CD4-positive, alpha-beta T cell treated with Interleukin-17A for 4 hours (primary cell): ENCODE results near the gene HOXC10.
A peak's percentile ranks its signal among the peaks of the same experiment; 100 is the strongest.

Source experiments
- DNase-seq: peaks from one replicate; pipeline ENCODE4 v3.0.0-alpha.2; 2020; ENCODE audit warnings: mixed read lengths

Gene HOXC10

DNA sequence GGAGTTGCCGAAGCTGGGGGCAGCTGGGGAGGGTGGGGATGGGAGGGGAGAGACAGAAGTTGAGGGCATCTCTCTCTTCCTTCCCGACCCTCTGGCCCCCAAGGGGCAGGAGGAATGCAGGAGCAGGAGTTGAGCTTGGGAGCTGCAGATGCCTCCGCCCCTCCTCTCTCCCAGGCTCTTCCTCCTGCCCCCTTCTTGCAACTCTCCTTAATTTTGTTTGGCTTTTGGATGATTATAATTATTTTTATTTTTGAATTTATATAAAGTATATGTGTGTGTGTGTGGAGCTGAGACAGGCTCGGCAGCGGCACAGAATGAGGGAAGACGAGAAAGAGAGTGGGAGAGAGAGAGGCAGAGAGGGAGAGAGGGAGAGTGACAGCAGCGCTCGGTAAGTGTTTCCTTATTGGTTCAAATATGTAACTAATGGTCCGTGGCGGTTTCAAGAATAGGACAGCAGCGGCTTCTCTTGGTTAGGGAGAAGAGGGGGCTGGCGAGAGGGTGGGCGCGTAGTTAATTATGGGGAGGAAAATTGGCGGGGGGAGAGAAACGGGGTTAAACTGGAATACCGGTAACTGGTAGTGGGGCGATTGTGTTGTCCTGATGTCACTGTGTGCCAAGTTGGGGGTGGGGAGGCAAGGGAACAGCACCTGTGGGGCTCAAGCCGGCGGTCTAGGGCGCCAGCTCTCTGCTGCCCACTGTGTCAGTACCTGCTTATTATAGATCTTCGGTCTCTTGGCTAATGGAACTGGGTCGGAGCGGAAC, 32.3 kb downstream of the HOXC10 start:
- DNase-seq: no peak

- peak; percentile 79 for DNase-seq
Measured at GRCh38 chr12:54017878-54018467, 33.0 kb downstream of the HOXC10 start.

GRCh38 chr12:54018468-54018984, 33.6 kb downstream of the HOXC10 start:
- DNase-seq: no peak

DNA sequence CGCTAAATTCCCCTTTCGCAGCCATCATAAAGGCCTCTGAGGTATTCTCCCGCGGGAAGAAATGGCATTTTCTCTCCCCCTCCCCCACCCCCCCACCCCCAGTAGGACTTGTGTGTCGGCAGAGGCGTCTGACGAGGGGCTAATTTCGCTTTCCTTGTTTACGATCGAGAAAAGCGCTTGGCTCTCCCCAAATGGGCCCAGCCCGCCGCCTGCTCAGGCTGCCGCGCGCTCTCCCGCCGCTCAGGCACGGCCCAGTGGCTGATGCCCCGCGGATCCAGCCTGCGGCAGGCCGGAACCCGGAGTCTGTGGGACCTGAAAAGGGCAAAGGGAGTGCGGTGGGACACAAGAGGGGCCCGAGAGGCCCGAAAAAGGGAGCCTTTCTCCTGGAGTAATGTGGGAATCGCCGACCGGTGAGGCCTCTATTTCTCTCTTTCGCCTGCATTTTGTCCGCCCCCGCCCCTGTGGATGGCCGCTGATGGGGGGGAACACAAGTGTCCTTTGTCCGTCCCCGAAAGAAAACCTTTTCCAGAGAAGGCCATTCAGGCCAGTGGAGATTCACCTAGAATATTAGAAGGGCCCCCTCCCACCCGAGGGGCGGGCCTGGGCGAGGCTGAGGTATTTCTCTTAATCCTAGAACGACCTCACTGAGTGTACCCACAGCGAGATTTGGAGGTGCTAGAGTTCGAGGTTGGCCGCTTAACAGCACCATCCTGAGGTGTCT, 34.3 kb downstream of the HOXC10 start:
- DNase-seq: no peak

DNA sequence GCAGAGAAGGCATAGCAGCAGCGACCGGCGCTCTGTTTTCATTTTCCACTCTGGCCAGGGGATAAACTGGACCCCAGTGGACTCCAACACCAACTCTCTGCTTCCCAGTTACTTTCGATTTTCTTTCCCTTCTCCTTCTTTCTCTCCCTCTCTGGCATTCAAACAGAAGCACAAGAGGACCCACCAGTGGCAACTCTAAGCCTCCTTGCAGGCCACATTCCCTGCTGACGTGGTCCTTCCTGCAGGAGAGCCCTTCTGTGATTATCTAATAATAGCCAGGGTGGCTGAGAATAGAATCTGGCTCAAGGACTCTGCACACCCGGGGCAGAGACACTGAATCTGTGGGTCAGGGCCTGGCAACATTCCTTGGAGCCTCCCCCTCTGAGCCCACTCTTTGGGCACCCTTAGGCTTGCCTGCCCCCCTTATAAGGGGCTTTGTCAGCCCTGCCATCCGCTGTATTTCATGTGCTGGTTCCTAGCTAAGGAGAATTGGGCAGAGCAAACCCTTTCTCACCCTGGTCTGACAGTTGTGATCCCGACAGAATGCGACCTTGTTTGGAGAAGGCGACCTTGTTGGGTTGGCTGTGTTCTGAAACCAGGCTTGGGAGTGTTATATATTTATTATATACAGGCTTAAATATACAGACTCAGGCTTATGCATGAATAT, 35.1 kb downstream of the HOXC10 start:
- DNase-seq: no peak

GRCh38 chr12:54020591-54021405, 35.9 kb downstream of the HOXC10 start:
- DNase-seq: no peak

GRCh38 chr12:54021432-54022013, 36.6 kb downstream of the HOXC10 start:
- DNase-seq: no peak

GRCh38 chr12:54022960-54023884, 38.3 kb downstream of the HOXC10 start:
- DNase-seq: no peak

- no peak for DNase-seq
Measured at GRCh38 chr12:54024127-54024526, 39.2 kb downstream of the HOXC10 start.

DNA sequence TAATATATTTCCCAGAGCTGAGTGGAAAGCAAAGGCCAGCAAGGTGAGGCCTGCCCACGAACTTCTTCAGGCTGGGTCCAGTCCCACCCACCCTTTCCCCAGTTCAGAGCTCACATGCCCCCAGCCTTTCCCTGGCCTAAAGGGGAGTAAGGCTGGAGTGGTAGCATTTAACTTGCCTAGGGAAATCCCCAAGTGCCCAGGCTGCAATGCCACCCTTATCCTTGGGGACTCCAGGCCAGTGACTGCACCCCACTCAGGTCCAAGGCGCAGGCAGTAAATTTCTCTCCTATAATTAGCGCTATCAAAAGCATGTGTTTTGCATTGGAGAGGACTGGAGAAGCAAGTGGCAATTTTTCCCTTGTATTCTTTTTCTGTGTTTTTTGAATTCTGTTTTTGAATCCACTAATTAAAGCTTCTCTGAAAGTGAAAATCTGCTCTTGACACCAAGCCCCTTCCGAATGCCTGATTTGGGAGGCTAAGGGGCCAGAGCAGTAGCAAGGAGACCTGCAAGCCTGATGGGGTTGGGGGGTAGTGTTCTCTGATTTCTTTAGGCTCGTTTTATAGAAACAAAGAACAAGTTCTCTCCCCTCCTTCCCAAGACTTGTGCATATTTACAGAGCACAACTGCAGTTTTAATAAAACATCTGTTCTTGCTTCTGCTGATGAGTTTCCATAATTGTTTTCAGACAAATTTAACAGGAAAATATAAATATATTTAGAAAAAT, 39.8 kb downstream of the HOXC10 start:
- DNase-seq: no peak

DNA sequence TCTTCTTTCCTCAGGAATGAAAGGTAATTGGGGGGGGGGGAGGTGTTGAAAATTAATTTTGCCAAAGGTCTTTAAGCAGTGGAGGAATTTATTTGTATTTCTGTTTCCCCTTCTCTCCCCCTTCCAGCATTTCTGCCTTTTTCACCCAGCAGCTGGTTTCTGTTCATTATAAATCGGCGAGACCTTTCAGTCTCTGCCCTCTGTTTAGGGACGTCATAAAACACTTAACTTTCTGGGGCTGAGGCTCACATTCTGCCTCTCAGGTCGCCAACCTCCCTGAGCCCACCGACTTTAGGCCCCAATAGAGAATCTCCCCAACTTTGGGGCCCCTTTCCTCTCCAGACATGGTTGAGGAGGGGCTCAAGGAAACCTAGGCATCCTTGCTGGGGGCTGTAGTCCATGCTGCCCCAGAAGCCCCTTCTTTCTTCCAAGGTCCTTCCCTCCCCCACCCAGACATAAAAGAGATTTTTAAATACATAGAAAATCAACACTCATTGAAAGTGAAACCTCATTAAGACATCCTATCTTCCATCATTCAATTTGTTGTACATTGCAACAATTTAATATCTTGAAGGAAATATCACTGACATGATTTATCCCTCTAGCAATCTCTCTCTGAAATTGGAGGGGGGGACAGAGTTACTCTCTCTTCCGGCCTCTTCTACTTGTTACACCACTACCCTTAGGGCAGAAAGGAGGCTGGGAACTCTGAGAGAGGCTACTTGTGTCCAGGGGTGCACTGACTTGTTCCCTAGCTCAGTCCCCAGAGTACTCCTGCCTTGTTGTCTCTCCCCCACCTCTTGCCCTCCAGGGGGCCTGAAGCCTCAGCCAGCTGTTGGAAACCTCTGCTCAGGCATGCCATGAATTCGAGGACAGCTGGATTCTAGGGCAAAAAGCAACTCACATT, 40.8 kb downstream of the HOXC10 start:
- no peak for DNase-seq

- no peak for DNase-seq
Measured at GRCh38 chr12:54026640-54027441, 41.9 kb downstream of the HOXC10 start.

DNA sequence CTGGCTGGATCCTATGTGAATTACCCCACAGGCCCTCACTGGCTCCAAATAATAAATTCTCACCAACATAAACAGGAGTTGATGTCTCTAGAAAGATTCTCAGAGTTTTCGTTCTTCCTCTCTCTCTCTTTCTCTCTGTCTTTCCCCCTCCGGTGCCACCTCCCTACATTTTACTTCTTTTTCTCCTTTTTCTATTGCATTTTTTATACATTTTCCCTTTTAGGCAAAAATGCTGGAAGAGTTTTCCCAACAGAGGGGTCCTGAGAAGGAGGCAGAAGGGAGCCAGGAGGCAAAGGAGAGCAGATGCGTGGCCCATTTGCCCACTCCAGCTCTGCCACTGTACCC, 42.5 kb downstream of the HOXC10 start:
- DNase-seq: no peak

DNA sequence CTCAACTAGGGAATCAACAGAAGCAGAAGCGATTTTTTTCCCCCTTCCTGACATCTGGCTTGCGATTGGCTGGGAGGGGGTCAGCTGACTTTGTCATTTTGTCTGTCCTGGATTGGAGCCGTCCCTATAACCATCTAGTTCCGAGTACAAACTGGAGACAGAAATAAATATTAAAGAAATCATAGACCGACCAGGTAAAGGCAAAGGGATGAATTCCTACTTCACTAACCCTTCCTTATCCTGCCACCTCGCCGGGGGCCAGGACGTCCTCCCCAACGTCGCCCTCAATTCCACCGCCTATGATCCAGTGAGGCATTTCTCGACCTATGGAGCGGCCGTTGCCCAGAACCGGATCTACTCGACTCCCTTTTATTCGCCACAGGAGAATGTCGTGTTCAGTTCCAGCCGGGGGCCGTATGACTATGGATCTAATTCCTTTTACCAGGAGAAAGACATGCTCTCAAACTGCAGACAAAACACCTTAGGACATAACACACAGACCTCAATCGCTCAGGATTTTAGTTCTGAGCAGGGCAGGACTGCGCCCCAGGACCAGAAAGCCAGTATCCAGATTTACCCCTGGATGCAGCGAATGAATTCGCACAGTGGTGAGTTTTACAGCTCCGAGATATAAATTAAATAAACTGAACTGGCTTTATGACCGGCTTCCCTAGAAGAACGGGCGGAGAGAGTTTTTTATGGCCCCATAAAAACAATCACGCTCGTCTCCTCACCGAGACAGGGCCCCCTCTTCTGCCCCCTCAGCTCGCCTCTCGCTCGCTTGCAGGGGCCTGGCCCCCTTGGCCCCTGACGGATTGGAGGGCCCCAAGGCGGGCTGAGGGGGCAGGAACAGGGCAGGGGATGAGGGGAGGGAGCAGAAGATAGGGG, 43.6 kb downstream of the HOXC10 start, which contains the start of gene HOXC6:
Gene HOXC6, plus strand, starts transcription at position 127 of the 888 bp plus-strand sequence. Its CDS starts 82 bp downstream, at position 209.
- DNase-seq: no peak

- DNase-seq: no peak
Measured at GRCh38 chr12:54029529-54030441, 44.8 kb downstream of the HOXC10 start.

DNA sequence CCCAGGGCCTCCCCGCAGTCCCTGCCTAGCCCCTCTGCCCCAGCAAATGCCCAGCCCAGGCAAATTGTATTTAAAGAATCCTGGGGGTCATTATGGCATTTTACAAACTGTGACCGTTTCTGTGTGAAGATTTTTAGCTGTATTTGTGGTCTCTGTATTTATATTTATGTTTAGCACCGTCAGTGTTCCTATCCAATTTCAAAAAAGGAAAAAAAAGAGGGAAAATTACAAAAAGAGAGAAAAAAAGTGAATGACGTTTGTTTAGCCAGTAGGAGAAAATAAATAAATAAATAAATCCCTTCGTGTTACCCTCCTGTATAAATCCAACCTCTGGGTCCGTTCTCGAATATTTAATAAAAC, 45.5 kb downstream of the HOXC10 start:
- no peak for DNase-seq
